GM21576 (cell line): ENCODE data around the gene FUT8.
A peak's percentile ranks its signal among the peaks of the same experiment; 100 is the strongest.
"Not testable (repeated sequence)": the region's sequence is repeated elsewhere in the genome, so short reads cannot be mapped to it uniquely, and the experiment has no call there.

Source experiments
- ATAC-seq: cut with Tn5 transposase; IDR thresholded peaks from one replicate; pipeline ENCODE4 v1.9.1; 2021; ENCODE audit warnings: mild to moderate bottlenecking, moderate library complexity; ENCODE audit not compliant: unreplicated experiment

The FUT8 gene

DNA sequence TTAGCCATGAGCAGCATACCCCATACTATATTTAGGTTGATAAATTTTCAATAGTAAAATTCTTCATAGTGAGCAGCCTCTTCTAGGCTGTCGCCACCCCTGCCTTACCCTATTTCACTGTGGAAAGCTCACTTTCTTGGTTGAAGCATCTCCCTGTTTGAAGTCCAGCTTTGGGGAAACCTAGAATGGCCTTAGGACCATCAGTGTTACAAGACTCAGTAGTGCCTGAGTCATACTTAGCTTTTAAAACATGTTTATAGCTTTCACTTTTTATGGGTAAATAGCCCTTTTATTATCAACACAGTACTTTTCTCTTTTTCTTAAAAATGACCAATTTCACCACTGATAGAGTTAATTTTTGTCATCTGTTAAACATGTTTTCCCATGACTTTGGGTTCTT, 37.1 kb downstream of the FUT8 start:
- no peak for ATAC-seq

DNA sequence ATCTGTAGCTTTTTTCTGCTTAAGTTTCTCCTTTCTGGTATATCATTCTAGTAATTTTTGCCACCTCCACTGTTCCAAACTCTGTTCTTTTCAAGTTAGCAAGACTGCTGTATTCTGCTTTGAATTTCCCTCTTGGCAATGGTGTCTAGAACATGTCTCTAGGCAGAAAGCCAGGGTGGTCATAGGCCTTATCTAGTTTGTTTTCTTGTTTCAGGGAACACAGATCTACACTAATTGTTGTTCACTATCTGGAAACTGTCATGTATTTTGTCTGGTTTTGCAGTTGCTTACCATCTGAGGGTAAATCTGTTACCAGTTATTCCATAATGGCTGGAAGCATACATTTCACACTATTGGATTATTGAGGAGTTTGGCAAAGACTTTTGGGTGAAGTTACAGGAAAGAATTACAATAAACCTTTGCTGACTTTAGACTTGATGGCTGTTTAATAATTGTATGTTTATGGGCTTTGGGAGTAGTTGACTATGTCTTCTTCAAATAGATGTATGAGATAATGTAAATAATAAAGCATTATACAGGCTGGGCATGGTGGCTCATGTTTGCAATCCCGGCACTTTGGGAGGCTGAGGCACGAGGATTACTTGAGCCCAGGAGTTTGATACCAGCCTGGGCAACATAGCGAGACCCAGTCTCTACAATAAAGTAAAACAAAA, 41.4 kb downstream of the FUT8 start:
- ATAC-seq, result no peak

DNA sequence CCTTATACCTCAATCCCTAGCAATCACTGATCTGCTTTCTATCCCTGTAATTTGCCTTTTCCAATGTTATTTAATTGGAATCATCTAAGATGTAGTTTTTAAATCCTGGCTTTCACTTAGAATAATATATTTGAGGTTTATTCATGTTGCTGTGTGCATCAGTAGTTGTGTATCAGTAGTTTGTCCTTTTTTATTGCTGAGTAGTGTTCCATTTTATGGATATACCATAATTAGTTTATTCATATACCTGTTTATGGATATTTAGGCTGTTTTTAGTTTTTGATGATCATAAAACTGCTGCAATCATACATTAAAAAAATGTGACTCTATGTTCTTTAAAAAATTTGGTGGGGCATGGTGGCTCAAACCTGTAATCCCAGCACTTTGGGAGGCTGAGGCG, 43.7 kb downstream of the FUT8 start:
- no peak for ATAC-seq

DNA sequence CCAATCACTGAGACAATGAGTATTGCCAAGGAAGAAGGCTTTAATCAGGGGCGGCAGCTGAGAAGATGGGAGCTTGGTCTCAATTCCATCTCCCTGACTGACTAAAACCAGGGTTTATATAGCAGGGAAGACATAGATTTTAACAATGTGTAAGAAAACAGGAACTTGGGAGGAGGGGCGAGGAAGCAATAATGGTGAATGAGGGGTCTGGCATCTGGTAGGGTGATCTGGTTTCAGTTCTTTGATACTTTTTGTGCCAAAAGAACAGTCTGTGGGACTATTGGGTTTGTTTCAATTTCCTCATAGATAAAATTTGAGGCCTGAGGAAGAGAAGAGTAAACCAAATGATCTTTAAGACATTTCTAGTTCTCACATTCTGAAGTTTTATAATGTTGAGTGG, 49.2 kb downstream of the FUT8 start:
- ATAC-seq, result no peak

DNA sequence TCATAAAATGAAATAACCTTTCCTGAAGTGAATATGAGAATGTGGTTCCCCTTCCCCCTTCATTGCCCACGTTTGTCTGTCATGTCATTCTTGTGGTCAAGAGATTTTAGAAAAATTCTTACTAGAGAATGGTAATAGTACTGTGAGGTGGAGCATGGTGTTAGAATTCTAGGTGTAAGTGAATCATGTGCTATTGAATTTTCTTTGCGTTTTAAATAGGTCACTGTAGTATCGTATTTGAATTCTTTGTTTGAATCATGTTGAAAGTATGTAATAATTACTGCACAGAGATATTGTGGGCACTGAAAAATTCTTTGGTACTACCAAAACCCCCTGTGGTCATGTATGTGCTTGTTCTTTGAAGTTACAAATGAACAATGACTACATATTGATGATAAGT, 49.9 kb downstream of the FUT8 start:
- ATAC-seq, result peak; percentile 52

DNA sequence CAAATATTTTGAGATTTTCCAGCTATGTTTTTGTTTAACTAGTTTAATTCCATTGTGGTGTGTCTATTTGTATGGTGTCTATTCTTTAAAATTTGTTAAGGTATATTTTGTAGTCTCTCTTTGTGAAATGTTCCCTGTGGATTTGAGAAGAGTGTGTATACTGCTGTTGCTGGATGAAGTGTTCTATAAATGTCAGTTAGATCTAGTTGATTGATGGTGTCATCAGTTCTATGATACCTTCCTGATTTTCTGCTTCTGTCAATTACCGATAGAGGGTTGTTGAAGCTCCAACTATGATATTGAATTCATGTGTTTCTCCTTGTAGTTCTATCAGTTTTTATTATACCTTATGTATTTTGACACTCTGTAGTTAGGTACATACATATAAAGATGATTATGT, 53.1 kb downstream of the FUT8 start:
- no peak for ATAC-seq

DNA sequence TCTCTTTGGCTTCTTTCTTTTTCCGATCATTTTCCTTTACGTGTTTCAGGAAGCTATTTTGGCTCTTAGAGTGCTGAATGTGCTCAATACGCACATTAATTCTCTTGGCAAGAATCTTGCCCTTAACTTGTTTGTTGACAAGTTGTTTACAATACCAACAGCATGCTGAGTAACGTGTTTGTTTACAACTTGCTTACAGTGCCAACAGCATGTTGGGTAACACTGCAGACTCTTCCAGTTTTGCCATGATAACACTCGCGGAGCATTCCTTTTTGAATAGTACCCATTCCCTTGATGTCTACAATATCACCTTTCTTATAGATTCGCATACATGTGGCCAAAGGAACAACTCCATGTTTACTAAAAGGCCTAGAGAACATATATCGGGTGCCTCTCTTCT, 55.4 kb downstream of the FUT8 start:
- not testable (repeated sequence) for ATAC-seq

DNA sequence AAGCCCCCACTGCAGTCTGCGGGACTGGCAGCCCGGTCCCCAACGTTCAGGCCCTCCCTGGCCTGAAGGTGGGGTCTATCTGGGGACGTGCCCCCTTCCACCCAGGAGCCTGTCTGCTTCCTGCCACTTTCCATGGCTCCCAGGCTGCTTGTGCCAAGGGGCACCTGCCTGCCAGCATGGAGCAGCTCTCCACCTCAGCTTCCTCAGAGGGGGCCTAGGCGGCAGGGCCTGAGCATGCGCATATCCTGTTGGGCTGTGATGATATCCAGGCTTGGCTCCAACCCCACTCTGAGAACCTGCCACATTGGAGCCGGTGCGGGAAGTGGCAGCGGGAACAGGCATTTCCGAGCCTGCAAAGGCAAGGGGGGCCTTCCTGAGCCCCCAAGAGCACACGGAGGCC, 57.4 kb downstream of the FUT8 start:
- ATAC-seq, result no peak

DNA sequence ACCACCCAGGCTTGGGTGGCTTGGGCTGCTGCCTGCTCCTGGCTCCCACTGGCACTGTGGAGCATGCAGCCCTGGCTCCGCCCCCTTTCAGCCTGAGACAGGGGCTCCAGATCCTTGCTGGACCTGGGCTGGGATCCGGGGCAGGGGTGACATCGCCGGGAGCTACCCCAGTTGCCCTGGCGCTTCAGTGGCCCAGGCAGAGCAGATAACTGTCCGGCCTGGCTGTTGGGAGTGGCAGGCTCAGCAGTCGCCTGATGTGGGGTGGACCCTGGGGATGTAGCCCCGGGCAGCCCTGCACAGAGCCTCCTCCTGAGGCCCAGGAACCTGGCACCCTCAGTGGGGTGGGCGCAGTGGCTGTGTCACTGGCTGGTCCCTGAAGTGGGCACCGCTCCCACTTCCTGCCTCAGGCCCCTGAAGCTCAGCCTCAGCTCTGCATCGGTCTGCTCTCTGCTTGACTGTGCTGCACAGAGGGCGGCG, 57.9 kb downstream of the FUT8 start:
- peak; percentile 43 for ATAC-seq

DNA sequence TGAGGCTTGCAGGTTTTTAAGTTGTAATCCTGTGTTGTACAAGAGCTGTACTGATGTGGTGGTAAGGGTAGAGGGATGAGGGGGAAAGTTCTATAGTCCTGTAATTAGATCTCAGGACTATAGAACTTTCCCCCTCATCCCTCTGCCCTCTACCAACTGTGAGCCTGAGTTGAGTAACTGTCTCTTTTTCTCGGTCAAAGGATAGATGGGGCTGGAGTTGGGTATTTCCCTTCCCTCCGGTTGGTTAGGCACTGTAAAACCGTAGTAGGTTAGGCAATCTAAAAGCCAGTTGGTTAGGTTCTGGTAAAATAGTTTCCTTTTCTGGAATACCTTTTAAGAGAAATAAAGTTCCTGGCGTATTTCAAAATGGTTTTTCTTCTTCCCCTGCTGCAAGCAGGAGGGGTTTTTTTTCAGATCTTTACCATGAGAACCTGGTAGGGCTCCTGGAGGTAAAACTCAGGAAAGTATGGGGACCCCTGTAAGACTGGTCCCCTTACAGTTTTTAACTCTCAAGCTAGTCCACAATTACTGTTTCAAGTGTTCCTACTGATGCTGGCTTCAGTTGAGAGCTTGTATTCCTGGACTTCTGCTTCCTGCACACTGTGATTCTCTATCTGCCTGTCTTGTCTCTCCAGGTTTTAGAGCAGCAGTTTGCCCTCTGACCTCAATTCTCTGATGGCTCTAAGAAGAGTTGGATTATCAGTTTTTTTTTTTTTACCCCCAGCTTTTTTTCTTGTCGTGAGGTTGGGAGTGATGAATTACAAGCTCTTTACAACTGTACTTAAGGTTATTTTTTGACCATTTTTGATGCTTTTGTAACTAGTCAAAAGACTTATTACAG, 58.7 kb downstream of the FUT8 start:
- ATAC-seq, result peak; percentile 57

DNA sequence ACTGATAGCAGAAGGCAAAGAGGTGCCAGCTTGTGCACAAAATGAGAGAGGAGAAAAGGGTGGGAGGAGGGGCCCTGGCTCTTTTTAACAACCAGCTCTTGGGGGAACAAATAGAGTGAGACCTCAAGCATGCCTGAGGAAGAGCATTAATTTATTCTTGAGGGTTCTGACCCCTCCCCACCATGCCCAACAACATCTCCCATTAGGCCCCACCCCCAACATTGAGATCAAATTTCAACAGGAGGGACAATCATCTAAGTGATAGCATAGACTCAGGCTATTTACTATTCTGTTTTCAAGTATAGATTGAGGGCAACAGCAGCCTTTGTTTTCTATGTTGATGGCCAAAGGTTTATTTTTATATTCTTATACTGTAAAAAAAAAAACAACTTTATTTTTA, 59.7 kb downstream of the FUT8 start:
- ATAC-seq, result no peak

DNA sequence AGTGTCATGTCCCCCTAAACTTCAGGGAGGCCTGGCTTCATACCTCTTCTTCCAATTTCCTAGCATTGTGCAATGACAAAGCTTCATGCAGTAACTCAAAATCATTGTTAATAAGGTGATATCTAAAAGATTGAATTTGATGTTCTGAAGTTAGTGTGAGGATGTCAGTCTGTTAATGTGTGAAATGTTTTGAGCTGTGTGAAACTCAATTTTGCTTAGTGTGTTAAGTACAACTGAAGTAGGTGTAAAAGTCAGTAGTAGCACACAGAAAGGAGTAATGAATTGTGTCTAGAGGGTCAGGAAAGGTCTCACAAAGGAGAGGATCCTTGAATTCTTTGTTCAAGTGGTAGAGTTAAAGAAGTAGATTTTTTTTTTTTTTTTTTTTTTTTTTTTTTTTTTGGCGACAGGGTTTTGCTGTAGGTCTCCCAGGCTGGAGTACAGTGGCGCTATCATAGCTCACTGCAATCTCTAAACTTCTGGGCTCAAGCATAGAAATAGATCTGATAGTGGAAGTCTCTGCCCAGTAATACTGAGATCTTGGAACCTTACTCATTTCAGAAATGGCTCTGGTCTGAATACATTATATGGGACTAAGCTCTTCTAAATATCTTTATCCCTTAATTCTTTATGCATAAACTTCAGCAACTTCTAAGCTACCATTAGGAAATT, 63.9 kb downstream of the FUT8 start:
- ATAC-seq, result peak; percentile 72

DNA sequence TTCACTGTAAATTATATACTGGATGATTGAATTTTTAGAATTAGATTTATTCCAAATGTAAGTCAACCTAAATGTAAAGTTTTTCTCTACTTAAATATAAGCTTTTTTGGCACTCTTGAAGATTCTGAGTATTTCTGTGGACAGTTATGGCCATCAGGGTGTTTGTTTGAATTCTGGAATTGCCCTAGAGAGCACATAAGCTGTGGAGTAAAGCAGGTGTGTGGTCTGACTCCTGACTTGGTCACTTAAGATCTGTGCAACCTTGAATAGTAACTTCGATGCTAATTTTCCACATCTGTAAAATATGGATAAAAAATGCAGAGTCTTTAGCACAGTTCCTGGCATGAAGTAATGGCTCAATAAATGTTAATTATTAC, 64.4 kb downstream of the FUT8 start:
- ATAC-seq, result no peak

DNA sequence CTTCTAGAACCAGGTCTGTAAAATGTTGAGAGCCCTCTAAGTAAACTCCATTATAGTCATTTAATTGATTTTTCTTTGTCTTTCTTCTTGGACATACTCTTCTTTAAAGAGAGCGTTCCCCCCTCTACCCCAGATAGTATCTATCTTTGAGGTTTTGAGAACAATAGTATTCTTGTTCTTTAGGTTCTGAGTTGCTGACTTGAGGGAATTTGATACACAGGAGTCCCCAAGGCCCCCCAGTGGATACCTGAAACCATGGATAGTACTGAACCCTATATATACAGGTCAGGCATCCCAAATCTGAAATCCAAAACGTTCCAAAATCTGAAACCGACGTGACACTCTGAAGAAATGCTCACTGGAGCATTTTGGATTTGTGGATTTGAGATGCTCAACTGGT, 65.5 kb downstream of the FUT8 start:
- no peak for ATAC-seq

DNA sequence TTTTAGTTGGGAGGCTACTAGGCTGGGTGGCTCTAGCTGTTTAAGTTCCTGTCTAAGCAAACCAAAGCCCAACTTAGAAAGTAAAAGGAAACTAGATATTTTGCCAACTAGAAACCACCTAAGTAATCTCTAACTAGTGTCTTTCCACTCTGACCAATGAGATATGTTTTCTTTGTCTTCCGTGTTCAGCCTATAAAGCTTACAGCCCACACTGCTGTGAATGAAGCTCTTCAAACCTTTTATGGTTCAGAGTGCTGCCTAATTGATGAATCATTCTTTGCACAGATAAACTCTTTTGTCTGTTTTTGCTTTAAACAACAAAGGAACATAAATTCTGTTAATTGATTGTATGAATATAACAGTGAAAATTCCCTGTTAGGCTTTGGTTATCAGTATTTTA, 66.1 kb downstream of the FUT8 start:
- no peak for ATAC-seq

DNA sequence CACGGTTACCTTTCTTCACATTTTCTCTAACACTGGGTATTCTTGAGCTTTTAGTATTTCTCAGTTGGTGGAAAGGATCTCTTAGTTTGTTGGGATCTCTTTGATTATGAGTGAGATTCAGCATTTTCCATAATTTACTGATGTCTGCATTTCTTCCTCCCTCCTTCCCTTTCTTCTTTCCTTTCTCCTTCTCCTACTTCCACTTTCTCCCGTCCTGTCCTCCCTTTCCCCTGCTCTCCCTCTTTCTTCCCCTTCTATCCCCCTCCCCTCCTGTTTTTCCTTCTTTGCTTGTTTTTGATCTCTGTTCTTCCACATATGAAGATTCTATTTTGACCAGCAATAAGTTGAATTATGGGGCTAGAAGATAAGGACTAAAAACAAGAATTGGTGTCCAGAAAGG, 66.9 kb downstream of the FUT8 start:
- ATAC-seq, result no peak

DNA sequence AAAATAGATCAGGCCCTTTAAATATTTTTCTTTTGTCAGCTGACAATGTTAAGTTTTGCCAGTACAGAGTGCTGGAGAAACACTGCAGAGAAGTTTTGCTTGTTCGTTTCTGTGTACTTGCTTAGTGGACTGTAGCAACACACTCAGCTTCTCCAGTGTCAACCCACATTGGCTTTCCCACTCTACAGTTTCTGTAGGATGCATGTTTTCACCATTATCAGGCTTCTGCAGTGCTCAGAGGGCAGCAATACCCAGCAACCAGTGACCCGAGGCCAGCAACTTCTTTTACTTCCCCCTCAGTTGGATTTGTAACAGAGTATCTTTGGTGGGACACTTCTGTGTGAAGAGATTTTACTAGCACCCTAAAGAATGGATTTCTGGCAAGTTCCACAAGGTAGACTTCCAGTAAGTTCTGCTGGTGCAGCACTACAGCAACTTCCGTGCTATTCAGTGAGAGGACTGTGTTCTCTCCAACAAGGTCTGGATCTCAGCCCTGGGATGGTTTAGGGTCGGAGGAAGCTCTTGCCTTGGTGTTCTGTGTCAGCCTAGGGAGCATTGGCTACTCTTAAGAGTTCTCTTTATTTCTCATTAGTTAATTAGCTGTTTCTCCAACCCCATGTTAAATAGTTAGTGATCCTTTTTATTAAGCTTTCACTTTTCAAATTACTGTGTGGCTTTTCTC, 70.4 kb downstream of the FUT8 start:
- ATAC-seq, result no peak

DNA sequence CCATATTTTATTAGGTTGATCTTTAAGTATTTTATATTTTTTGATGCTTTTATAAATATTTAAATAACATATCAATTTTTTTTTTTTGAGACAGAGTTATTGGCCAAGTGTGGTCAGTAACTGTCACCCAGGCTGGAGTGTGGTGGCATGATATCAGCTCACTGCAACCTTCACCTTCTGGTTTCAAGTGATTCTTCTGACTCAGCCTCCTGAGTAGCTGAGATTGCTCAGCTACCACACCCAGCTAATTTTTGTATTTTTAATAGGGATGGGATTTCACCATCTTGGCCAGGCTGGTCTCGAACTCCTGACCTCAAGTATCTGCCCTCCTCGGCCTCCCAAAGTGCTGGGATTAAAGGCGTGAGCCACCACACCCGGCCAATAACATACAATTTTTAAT, 71.1 kb downstream of the FUT8 start:
- ATAC-seq, result no peak

DNA sequence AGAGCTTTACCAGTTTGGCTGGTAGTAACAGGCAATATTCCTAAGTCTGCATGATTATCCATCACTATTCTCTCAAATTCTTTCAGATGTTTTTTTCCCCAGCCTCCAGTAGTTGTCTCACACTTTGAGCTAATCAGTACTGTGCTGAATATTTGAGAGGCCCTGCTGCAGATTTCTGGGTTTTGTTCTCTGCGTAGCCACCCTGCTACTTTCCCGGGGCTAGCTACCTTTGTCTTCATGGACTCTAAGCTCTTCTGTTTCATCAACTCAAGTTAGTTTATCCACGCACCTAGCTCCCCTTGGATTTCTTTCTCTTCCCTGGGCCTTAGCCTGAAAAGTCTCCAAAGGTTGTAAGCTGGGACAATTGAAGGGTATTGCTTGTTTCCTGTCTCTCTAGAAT, 73.0 kb downstream of the FUT8 start:
- ATAC-seq, result no peak

DNA sequence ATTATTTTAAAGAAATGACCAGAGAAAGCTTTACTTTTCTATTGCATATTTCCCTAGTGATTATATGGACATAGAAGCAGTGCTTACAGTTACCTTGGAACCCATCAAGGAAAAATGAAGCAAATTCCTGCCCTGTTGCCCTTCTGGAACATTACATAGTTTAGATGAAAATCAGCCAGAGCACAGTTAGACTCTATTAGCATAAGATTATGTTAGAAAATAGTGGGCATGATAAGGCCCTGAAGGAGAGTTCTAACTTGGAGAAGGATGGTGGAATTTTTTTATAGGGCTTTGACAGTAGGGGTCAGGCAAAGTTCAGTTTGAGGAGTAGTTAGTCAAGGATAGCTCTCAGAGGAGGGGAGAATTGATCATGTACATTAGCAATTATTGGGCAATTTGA, 74.3 kb downstream of the FUT8 start:
- no peak for ATAC-seq

DNA sequence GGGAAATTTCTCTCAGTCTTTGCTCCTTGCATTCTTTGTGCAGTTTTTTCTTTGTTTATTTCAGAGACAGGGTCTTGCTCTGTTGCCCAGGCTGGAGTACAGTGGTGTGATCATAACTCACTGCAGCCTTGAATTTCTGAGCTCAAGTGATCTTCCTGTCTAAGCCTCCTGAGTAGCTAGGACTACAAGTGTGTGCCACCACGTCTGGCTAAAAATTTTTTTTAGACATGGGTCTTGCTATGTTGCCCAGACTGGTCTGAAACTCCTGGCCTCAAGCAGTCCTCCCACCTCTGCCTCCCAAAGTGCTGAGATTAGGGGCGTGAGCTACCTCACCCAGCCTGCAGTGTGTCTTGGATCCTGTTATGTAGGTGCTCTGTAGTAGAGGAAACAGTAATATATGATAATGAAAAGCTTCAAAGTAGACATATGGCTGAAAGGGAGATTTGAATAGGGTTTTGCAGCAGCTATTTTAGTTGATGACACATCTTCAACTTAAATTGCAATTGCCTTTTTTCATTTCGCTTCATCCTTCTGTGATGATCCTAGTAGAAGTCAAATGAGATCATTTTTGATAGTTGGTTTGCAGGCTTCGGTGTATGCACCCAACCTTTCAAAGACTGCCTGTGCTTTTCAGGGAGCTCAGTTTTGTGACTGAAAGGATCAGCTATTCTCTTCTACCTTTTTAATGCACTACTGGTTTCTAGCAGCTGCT, 75.4 kb downstream of the FUT8 start:
- no peak for ATAC-seq
